ENCODE results near the gene SH3RF3. TPM values are rescaled to one million over a fixed set of nuclear protein-coding genes. Genes with fewer than 3 reads are reported as not detected.

SH3RF3 gene
- polyA plus RNA-seq, 1 of the 3 experiments (the other 2 are of a cell fraction): 1.9 TPM

- no peaks in the 10 kb centered on the region for H3F3A ChIP-seq (replicated peaks; ENCODE audit: insufficient read depth)
- ChIA-PET POLR2A (no interaction called here), CTCF (interaction anchor here (0.8 to 3.3 kb wide), 3 partner anchors 14 to 212 kb away, joined by 3 to 11 read pairs (median 5); no protein-coding TSS in a partner anchor)
- no peak overlapping the region for H3K27ac ChIP-seq (ENCODE audit: low read depth in 2 of 2, low read length in 1 of 2)
- TF ChIP-seq GATA2 (CRISPR knock-in tag; IDR thresholded peaks at IDR 0.05): no peak
- TF ChIP-seq RFX5 (IDR thresholded peaks at IDR 0.05; ENCODE audit: low read length): no peak
- no peak for TF ChIP-seq NRF1 (IDR thresholded peaks at IDR 0.05; ENCODE audit: low read depth, low read length)
- TF ChIP-seq YY1 (IDR thresholded peaks at IDR 0.05; ENCODE audit: low read depth): no peak
- no peak for TF ChIP-seq POLR2AphosphoS5 (IDR thresholded peaks at IDR 0.05; ENCODE audit: low read depth, low read length)
- TF ChIP-seq RAD21 (IDR thresholded peaks at IDR 0.05; ENCODE audit: low read length): no peak
- TF ChIP-seq IRF3 (IDR thresholded peaks at IDR 0.05; ENCODE audit: low read depth, low read length): no peak
- TF ChIP-seq ELF1 (IDR thresholded peaks at IDR 0.05): no peak
- TF ChIP-seq RXRA (IDR thresholded peaks at IDR 0.05; ENCODE audit: borderline replicate concordance, low read depth): no peak
- no peak for TF ChIP-seq FOSL2 (IDR thresholded peaks at IDR 0.05; ENCODE audit: borderline replicate concordance, low read depth)
- TF ChIP-seq GABPA (IDR thresholded peaks at IDR 0.05; ENCODE audit: low read depth): no peak
- TF ChIP-seq ZBTB33 (IDR thresholded peaks at IDR 0.05; ENCODE audit: borderline replicate concordance, low read depth): no peak
- no peak for TF ChIP-seq FOXM1 (IDR thresholded peaks at IDR 0.05; ENCODE audit: low read depth)
- TF ChIP-seq MXI1 (IDR thresholded peaks at IDR 0.05; ENCODE audit: low read depth, low read length): no peak
- TF ChIP-seq SIN3A (IDR thresholded peaks at IDR 0.05; ENCODE audit: borderline replicate concordance, low read depth, low read length): no peak
- TF ChIP-seq SMC3 (IDR thresholded peaks at IDR 0.05; ENCODE audit: low read depth, low read length): no peak
- TF ChIP-seq, protein P1, sequence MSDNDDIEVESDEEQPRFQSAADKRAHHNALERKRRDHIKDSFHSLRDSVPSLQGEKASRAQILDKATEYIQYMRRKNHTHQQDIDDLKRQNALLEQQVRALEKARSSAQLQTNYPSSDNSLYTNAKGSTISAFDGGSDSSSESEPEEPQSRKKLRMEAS (IDR thresholded peaks at IDR 0.05; ENCODE audit: low read depth): no peak
- no peaks in the 10 kb centered on the region for H3K27me3 ChIP-seq (ENCODE audit: insufficient read depth)
- no peaks in the 10 kb centered on the region for H3K36me3 ChIP-seq (replicated peaks in 1 of 2; ENCODE audit: control insufficient read depth in 1 of 2, insufficient read depth in 2 of 2, low read length in 1 of 2)
- H4K20me1 ChIP-seq (ENCODE audit: insufficient read depth): no peaks in the 10 kb centered on the region
- H3K4me1 ChIP-seq (ENCODE audit: control insufficient read depth in 1 of 2, insufficient read depth in 2 of 2, low read depth in 1 of 2, low read length in 1 of 2): no peaks in the 10 kb centered on the region
- H2AFZ ChIP-seq (ENCODE audit: low read depth): no peak overlapping the region
- no peak overlapping the region for H3K4me2 ChIP-seq
- no peaks in the 10 kb centered on the region for H3K79me2 ChIP-seq (ENCODE audit: insufficient read depth)
- H3K9ac ChIP-seq: no peak overlapping the region
- H3K9me3 ChIP-seq: no peaks in the 10 kb centered on the region
- H3K4me3 ChIP-seq (ENCODE audit: low read depth in 2 of 2, low read length in 1 of 2): no peak overlapping the region
- DNase-seq: no peak
- no peaks in the 10 kb centered on the region for H3K9me2 ChIP-seq
- 68% methylated on average over 6 of the region's 13 CpGs for WGBS (ENCODE audit: low lambda C conversion rate)
Observed at GRCh38 chr2:109523536-109524361, 394.7 kb downstream of the SH3RF3 start.

Measured in SK-N-SH (cell line).